Measurements from ENCODE around the gene OTOGL.

DNA sequence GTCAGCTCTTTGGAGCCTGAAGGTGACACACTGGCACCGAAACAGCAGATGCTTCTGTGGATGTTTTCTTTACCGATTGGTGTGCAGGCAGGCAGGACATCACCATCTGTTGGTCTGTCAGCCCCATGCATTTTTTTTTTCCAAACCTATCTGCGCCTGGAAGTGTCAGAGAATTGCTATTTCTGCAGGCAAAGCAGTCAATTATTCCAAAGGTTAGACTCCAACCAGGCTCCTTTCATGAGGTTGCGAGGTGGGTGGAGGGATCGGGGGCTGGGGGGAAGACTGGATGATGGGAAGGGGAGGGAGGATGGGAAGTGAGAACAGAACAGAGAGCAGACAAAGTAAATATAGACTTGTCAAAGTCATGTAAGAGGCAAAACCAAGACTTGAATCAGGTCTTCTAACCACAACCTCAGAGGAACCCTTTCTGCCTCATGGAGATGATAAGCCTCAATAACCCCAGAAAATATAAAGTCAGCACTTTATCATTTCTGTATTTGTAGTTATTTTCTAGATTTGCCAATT lies 117.7 kb downstream of the OTOGL start:
- TF ChIP-seq FOXP2 (optimal IDR thresholded peaks at IDR 0.05; ENCODE audit: borderline replicate concordance, extremely low read depth, extremely low read length, insufficient read depth) (no peak), REST (IDR thresholded peaks at IDR 0.05; ENCODE audit: insufficient read depth in 1 of 2, low read depth in 2 of 2, low read length in 2 of 2) (no peak)
